GM12801 (cell line): ENCODE data around the gene MICOS13.

ENCODE experiments used
- TF ChIP-seq, protein P1 (sequence below): IDR thresholded peaks from one replicate; pipeline ENCODE4 v1.5.1; 2011; ENCODE audit warnings: control low read depth; ENCODE audit not compliant: insufficient read length; ENCODE audit errors: extremely low read depth

The MICOS13 gene

DNA sequence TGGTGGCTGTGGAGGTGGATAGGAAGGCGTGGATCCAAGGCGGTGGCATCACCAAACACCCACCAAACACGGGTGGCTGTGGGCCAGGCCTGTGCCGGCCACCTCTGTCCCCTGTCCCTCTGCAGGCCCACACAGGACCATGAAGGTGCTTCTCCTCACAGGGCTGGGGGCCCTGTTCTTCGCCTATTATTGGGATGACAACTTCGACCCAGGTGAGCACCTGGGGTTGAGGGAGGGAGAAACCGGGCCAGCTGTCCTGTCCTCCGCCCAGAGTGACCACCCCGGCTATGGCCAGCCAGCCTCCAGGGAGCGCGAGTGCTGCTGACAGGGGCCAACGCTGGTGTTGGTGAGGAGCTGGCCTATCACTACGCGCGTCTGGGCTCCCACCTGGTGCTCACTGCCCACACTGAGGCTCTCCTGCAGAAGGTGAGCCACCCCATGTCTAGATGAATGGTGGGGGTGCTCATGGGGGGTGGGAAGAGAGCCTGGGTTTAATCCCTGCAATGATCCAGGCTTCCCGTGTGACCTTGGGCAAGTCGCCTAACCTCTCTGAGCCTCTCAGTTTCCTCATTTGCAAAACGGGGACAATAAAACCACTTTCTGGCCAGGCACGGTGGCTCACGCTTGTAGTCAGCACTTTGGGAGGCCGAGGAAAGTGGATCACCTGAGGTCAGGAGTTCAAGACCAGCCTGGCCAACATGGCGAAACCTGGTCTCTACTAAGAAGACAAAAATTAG lies 4.5 kb upstream of the MICOS13 start:
- TF ChIP-seq, protein P1, sequence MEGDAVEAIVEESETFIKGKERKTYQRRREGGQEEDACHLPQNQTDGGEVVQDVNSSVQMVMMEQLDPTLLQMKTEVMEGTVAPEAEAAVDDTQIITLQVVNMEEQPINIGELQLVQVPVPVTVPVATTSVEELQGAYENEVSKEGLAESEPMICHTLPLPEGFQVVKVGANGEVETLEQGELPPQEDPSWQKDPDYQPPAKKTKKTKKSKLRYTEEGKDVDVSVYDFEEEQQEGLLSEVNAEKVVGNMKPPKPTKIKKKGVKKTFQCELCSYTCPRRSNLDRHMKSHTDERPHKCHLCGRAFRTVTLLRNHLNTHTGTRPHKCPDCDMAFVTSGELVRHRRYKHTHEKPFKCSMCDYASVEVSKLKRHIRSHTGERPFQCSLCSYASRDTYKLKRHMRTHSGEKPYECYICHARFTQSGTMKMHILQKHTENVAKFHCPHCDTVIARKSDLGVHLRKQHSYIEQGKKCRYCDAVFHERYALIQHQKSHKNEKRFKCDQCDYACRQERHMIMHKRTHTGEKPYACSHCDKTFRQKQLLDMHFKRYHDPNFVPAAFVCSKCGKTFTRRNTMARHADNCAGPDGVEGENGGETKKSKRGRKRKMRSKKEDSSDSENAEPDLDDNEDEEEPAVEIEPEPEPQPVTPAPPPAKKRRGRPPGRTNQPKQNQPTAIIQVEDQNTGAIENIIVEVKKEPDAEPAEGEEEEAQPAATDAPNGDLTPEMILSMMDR = no peak

DNA sequence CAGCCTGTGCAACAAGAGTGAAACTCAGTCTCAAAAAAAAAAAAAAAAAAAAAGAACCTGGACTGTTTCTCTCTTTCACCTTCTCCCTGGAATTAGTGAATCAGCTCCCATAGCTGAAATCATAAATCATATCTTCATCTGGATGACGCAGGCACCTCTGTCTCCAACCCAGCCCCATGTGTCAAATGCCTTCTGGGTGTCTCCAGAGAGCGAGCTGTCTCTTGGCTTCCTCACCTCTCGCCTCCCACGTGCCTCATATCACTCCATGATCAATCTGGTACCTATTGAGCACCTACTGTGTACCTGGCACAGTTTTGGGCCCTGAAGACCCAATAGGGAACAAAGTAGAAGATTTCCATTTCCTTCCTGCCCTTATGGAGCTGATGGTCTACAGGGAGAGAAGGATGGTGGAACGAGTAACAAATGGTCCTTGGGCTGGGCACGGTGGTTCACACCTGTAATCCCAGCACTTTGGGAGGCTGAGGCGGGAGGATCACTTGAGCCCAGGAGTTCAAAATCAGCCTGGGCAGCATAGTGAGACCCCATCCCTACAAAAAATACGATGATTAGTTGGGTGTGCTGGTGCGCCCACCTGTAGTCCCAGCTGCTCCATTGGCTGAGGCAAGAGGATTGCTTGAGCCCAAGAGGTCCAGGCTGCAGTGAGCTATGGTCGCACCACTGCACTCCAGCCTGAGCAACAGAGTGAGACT lies 3.0 kb upstream of the MICOS13 start:
- TF ChIP-seq, protein P1 = no peak

DNA sequence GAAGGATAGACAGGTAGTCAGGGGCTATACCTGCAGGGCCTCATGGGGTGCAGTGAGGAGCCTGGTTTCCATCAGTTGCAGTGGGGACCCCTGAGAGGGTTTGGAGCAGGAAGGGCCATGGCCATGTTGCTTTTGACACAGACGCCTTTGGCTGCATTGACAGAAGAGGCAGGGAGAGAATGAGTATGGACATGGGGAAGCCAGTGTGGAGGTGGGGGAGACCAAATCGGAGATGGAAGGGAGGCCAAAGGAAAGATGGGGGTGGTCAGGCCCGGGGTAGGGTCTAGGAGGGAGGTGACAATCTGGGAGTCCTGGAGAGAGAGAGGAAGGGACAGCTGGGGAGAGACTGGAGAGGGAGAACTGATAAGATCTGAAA lies 1.8 kb upstream of the MICOS13 start:
- TF ChIP-seq, protein P1 = no peak

DNA sequence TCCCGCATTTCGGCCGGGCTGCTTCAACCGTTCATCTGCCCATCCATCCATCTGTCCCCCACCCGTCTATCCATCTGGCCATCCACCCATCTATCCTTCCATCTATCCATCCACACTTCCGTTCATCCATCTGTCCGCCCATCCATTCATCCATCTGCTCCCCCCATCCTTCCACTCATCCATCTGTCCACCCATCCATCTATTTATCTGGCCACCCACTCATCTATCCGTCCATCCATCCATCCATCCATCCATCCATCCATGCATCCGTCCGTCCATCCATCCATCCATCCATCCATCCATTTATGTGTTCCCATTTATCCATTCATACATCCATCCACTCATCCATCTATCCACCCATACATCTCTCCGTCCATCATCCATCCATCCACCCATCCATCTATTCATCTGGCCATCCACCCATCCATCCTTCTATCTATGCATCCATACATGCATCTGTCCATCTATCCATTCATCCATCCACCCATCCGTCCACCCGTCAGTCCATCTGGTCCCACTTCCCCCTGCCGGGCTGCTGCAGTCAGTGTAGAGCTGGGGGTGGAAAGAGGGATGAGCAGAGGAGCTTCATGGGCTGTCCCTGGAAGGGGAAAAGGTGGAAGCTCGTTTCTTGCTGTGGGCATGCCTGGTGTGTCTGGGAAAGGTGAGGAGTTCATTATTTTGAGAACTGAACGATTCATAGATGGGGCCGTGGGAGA lies 1.2 kb upstream of the MICOS13 start:
- TF ChIP-seq, protein P1 = no peak

DNA sequence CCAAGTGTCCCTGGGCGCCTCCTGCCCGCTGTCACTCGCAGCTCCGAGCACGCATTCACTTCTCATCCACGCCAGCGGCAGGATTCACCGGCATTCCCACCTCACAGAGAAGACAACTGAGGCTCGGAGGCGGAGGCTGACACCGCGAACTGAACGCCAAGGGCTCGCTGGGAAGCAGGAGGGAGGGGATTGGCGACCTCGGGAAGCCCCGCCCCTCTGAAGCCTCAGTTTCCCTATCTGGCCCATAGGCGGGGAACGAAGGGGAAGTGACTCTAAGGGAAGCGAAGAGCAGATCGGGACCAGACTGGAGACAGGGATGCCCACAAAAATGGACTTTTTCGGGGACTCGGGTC lies 256 bp downstream of the MICOS13 start:
- TF ChIP-seq, protein P1 = no peak

DNA sequence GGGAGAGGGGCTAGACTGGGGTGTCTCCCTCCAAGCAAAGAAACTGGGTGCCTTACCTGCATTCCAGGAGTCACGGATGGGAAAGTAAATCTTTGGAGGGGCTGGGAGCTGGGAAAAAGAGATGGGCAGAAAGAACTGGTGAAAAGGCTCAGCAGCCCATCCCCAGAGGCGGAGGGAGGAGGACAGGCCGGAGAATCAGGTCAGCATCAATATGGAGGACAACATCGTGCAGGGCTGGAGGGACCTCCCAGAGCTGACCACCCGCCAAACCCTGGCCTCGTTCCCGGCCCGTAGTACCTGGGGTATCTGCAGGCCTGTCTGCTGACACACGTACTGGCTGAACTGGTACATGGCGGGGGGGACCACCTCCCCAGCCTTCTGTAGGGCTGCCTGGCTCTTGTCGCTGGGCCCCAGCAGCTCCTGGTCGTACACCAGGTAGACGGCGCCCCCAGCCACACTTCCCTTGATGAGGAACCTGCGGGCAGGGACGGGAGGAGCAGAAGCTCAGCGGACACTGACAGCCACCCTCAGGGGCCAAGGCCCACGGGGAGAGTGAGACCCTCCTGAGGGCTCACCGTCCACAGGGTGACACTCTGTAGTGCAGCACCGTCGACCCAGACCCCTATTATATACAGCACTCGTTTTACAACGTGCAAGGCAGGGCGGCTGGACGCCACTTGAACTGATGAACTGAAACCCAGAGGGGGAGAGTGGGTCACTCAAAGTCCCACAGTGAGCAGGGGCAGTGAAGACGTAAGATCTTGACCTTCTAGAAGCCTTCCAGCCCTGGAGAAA lies 830 bp downstream of the MICOS13 start:
- TF ChIP-seq, protein P1 = no peak
